WTC11 (cell line): Measurements from ENCODE around the gene RAET1E. TPM values are rescaled to one million over a fixed set of nuclear protein-coding genes. Genes with fewer than 3 reads are reported as not detected.

Experiments
- ATAC-seq: fragments of 200-7000 bp; cut with Tn5 transposase; 2 replicates; pipeline ENCODE4 v1.10.0; 2021; ENCODE audit warnings: mild to moderate bottlenecking, moderate library complexity
- CTCF ChIA-PET: fragments of 300-600 bp; sonication (Branson Sonifier 250); formaldehyde crosslinking; loops from one replicate; lab custom pipeline; 2021; ENCODE audit warnings: antibody characterized with exemption; lab: Charles Lee
- POLR2A ChIA-PET: fragments of 350-600 bp; sonication (Branson Sonifier 250); formaldehyde crosslinking; loops from one replicate; lab custom pipeline; 2021; ENCODE audit warnings: antibody characterized with exemption; lab: Charles Lee
- DNase-seq: peaks from one replicate; pipeline ENCODE4 v3.0.0; 2021; ENCODE audit warnings: low spot score
- H3K27ac Mint-ChIP-seq: 2 replicates; pipeline ENCODE4 v1.8.0; 2021; ENCODE audit warnings: mixed read lengths
- H3K27me3 Mint-ChIP-seq: 2 replicates; pipeline ENCODE4 v1.8.0; 2021; ENCODE audit warnings: low read depth, mild to moderate bottlenecking, moderate library complexity, mixed read lengths
- H3K36me3 Mint-ChIP-seq: 2 replicates; pipeline ENCODE4 v1.8.0; 2021; ENCODE audit warnings: mixed read lengths
- H3K4me1 Mint-ChIP-seq: 2 replicates; pipeline ENCODE4 v1.8.0; 2022; ENCODE audit warnings: mixed read lengths
- H3K4me3 Mint-ChIP-seq: 2 replicates; pipeline ENCODE4 v1.8.0; 2021; ENCODE audit warnings: mild to moderate bottlenecking, moderate library complexity, mixed read lengths
- H3K9me3 Mint-ChIP-seq: 2 replicates; pipeline ENCODE4 v1.8.0; 2021; ENCODE audit warnings: mixed read lengths
- CREB1 ChIP-seq: sonication (generic); formaldehyde crosslinking; IDR thresholded peaks from 2 replicates; pipeline ENCODE4 v1.8.0; 2023; ENCODE audit warnings: mild to moderate bottlenecking, missing genetic modification reagents
- CREM ChIP-seq: sonication (generic); formaldehyde crosslinking; IDR thresholded peaks from 2 replicates; pipeline ENCODE4 v1.8.1; 2022; ENCODE audit warnings: mild to moderate bottlenecking, missing genetic modification reagents, moderate library complexity
- ESRRA ChIP-seq: sonication (generic); formaldehyde crosslinking; IDR thresholded peaks from 2 replicates; pipeline ENCODE4 v1.8.1; 2022; ENCODE audit warnings: mild to moderate bottlenecking, missing genetic modification reagents, borderline replicate concordance
- FOXJ3 ChIP-seq: sonication (generic); formaldehyde crosslinking; IDR thresholded peaks from 2 replicates; pipeline ENCODE4 v1.9.0; 2021; ENCODE audit warnings: missing genetic modification reagents, mild to moderate bottlenecking, borderline replicate concordance
- HMGA2 ChIP-seq: fragments of 250-450 bp; sonication (Bioruptor Pico); IDR thresholded peaks from 2 replicates; pipeline ENCODE4 v1.4.0; 2021; ENCODE audit warnings: mild to moderate bottlenecking, moderate library complexity
- MXD4 ChIP-seq: fragments of 250-450 bp; sonication (Bioruptor Pico); IDR thresholded peaks from 2 replicates; pipeline ENCODE4 v1.8.0; 2021; ENCODE audit warnings: mild to moderate bottlenecking, moderate library complexity, borderline replicate concordance
- MYBL2 ChIP-seq: sonication (generic); formaldehyde crosslinking; IDR thresholded peaks from 2 replicates; pipeline ENCODE4 v1.8.1; 2023; ENCODE audit warnings: mild to moderate bottlenecking, moderate library complexity, missing genetic modification reagents
- NFYB ChIP-seq: sonication (generic); formaldehyde crosslinking; conservative IDR thresholded peaks from 2 replicates; pipeline ENCODE4 v1.8.0; 2022; ENCODE audit warnings: low read depth, missing genetic modification reagents
- NR1H2 ChIP-seq: sonication (generic); formaldehyde crosslinking; IDR thresholded peaks from 2 replicates; pipeline ENCODE4 v1.9.0; 2021; ENCODE audit warnings: mild to moderate bottlenecking, moderate library complexity, missing genetic modification reagents
- NR2C2 ChIP-seq: sonication (generic); formaldehyde crosslinking; IDR thresholded peaks from 2 replicates; pipeline ENCODE4 v1.8.0; 2022; ENCODE audit warnings: mild to moderate bottlenecking, missing genetic modification reagents
- SOX15 ChIP-seq: fragments of 250-450 bp; sonication (Bioruptor Pico); IDR thresholded peaks from 2 replicates; pipeline ENCODE4 v1.9.0; 2021; ENCODE audit warnings: mild to moderate bottlenecking
- ZNF232 ChIP-seq: sonication (generic); formaldehyde crosslinking; IDR thresholded peaks from 2 replicates; pipeline ENCODE4 v1.8.0; 2022; ENCODE audit warnings: mild to moderate bottlenecking, missing genetic modification reagents
- ZNF396 ChIP-seq: fragments of 250-450 bp; sonication (Bioruptor Pico); IDR thresholded peaks from 2 replicates; pipeline ENCODE4 v1.8.0; 2021; ENCODE audit warnings: mild to moderate bottlenecking, moderate library complexity, borderline replicate concordance
- total RNA-seq: library from RNA; stranded (reverse); gene quantifications from 3 replicates; pipeline ENCODE4 v1.2.3, GENCODE V29; 2021
- TF ChIP-seq, protein P1 (sequence below): fragments of 250-450 bp; sonication (Bioruptor Pico); IDR thresholded peaks from 2 replicates; pipeline ENCODE4 v2.1.2; 2022; ENCODE audit warnings: mild to moderate bottlenecking, moderate library complexity
- TF ChIP-seq, protein P2 (sequence below): sonication (generic); formaldehyde crosslinking; IDR thresholded peaks from 2 replicates; pipeline ENCODE4 v1.8.1; 2022; ENCODE audit warnings: low read depth, mild to moderate bottlenecking, moderate library complexity, missing genetic modification reagents, borderline replicate concordance
- TF ChIP-seq, protein P3 (sequence below): sonication (generic); formaldehyde crosslinking; IDR thresholded peaks from 2 replicates; pipeline ENCODE4 v1.8.0; 2022; ENCODE audit warnings: mild to moderate bottlenecking, missing genetic modification reagents
- TF ChIP-seq, protein P4 (sequence below): sonication (generic); formaldehyde crosslinking; IDR thresholded peaks from 2 replicates; pipeline ENCODE4 v1.8.0; 2022; ENCODE audit warnings: missing genetic modification reagents
- TF ChIP-seq, protein P5 (sequence below): sonication (generic); formaldehyde crosslinking; IDR thresholded peaks from 2 replicates; pipeline ENCODE4 v1.8.0; 2022; ENCODE audit warnings: mild to moderate bottlenecking, missing genetic modification reagents

The RAET1E gene
- total RNA-seq, 1 experiment from 2014 or later, result not detected

DNA sequence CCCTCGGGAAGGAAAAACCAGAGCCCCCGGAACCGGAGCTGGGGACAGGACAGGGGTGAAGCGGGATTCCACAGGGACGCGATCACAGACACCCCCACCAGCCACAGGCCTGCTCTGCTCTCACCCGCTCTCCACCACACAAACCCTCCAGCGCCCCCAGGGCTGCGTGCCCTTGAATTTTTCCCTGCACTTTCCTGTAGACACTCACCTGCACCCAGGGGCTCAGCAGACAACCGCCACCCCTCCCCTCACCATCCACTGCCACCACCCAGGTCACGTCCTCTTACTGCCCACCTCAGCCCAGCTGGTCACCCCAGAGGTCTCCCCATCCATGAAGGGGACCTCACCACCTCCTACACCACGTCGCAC is 44.5 kb upstream of the RAET1E start:
- no peak for TF ChIP-seq NR2C2 (CRISPR knock-in tag)
- TF ChIP-seq MYBL2 (CRISPR knock-in tag), result no peak
- TF ChIP-seq ZNF396 (CRISPR knock-in tag), result no peak
- no peak for TF ChIP-seq SOX15 (CRISPR knock-in tag)
- no peak for TF ChIP-seq NR1H2
- TF ChIP-seq ESRRA (CRISPR knock-in tag), result no peak
- TF ChIP-seq ZNF232 (CRISPR knock-in tag), result no peak
- no peak for TF ChIP-seq MXD4 (CRISPR knock-in tag)
- TF ChIP-seq CREM, result no peak
- no peak for TF ChIP-seq CREB1 (CRISPR knock-in tag)
- no peak for TF ChIP-seq FOXJ3 (CRISPR knock-in tag)
- TF ChIP-seq, protein P1, sequence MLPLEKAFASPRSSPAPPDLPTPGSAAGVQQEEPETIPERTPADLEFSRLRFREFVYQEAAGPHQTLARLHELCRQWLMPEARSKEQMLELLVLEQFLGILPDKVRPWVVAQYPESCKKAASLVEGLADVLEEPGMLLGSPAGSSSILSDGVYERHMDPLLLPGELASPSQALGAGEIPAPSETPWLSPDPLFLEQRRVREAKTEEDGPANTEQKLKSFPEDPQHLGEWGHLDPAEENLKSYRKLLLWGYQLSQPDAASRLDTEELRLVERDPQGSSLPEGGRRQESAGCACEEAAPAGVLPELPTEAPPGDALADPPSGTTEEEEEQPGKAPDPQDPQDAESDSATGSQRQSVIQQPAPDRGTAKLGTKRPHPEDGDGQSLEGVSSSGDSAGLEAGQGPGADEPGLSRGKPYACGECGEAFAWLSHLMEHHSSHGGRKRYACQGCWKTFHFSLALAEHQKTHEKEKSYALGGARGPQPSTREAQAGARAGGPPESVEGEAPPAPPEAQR (CRISPR knock-in tag), result no peak
- TF ChIP-seq, protein P2, sequence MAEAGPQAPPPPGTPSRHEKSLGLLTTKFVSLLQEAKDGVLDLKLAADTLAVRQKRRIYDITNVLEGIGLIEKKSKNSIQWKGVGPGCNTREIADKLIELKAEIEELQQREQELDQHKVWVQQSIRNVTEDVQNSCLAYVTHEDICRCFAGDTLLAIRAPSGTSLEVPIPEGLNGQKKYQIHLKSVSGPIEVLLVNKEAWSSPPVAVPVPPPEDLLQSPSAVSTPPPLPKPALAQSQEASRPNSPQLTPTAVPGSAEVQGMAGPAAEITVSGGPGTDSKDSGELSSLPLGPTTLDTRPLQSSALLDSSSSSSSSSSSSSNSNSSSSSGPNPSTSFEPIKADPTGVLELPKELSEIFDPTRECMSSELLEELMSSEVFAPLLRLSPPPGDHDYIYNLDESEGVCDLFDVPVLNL, result no peak
- no peak for TF ChIP-seq HMGA2
- Mint-ChIP-seq H3K27me3 (peaks cover 93% of the 10 kb centered on the region), H3K27ac (no peak overlapping the region), H3K4me1 (peaks cover 11% of the 10 kb centered on the region), H3K36me3 (0 out of 2 replicates have a peak, but pooled peaks cover 4% of the 10 kb centered on the region), H3K4me3 (peak overlapping the region; percentile 86), H3K9me3 (no peaks in the 10 kb centered on the region)
- ChIA-PET POLR2A (no interaction called here), CTCF (no interaction called here)
- DNase-seq (no peak), ATAC-seq (peak; percentile 2)

DNA sequence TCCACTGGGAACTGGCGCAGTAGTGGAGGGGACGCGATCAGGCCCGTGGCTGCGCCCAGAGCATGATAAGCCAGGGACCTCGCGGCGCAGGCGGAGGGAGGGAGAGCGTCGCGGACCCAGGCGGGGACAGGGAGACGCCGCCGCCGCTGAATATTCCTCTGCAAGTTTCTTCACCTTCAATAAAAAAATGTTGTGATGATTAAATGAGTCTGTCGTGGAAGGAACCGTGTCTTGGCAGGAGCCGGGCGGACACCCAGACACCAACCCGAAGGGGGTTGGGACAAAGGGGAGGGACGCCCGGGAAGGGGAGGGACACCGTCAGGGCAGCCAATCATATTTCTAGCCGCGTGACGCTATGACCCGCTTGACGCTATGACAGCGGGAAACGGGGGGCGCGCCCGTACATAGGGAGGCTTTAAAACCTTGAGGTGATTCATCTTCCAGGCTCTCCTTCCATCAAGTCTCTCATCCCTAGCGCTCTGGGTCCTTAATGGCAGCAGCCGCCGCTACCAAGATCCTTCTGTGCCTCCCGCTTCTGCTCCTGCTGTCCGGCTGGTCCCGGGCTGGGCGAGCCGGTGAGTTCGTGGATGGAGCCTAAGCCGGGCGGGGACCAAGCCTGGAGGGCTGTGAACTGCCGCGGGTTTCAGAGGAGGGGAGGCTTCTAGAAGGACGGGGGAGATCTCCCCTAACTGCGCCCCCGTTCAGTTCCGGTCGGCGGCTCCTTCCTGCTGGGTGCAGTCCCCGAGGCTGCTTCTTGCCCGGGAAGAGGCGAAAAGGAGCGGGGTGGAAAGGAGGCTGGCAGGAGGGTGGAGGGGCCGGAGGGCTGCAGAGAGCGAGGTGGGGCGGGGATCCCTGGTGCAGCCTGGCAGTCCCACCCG is 43.9 kb upstream of the RAET1E start, which contains the start of gene ULBP2:
Gene ULBP2, plus strand, starts transcription at position 432 of the 878 bp plus-strand sequence. Its CDS starts 59 bp downstream, at position 491.
- peak within 1 kb of the TSS; percentile 86 for H3K4me3 Mint-ChIP-seq
- H3K4me1 Mint-ChIP-seq, result peaks cover 11% of the 10 kb centered on the region
- DNase-seq, result peak; percentile 66
- no peaks in the 10 kb centered on the region for H3K9me3 Mint-ChIP-seq
- TF ChIP-seq, protein P3, sequence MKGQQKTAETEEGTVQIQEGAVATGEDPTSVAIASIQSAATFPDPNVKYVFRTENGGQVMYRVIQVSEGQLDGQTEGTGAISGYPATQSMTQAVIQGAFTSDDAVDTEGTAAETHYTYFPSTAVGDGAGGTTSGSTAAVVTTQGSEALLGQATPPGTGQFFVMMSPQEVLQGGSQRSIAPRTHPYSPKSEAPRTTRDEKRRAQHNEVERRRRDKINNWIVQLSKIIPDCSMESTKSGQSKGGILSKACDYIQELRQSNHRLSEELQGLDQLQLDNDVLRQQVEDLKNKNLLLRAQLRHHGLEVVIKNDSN (CRISPR knock-in tag), result peak; percentile 42; the same call in 1 of the 2 replicates
- TF ChIP-seq FOXJ3 (CRISPR knock-in tag), result no peak
- TF ChIP-seq NFYB (CRISPR knock-in tag), result peak; percentile 61
- TF ChIP-seq, protein P4, sequence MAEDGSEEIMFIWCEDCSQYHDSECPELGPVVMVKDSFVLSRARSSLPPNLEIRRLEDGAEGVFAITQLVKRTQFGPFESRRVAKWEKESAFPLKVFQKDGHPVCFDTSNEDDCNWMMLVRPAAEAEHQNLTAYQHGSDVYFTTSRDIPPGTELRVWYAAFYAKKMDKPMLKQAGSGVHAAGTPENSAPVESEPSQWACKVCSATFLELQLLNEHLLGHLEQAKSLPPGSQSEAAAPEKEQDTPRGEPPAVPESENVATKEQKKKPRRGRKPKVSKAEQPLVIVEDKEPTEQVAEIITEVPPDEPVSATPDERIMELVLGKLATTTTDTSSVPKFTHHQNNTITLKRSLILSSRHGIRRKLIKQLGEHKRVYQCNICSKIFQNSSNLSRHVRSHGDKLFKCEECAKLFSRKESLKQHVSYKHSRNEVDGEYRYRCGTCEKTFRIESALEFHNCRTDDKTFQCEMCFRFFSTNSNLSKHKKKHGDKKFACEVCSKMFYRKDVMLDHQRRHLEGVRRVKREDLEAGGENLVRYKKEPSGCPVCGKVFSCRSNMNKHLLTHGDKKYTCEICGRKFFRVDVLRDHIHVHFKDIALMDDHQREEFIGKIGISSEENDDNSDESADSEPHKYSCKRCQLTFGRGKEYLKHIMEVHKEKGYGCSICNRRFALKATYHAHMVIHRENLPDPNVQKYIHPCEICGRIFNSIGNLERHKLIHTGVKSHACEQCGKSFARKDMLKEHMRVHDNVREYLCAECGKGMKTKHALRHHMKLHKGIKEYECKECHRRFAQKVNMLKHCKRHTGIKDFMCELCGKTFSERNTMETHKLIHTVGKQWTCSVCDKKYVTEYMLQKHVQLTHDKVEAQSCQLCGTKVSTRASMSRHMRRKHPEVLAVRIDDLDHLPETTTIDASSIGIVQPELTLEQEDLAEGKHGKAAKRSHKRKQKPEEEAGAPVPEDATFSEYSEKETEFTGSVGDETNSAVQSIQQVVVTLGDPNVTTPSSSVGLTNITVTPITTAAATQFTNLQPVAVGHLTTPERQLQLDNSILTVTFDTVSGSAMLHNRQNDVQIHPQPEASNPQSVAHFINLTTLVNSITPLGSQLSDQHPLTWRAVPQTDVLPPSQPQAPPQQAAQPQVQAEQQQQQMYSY (CRISPR knock-in tag), result peak; percentile 33; the same call in 1 of the 2 replicates
- TF ChIP-seq, protein P5, sequence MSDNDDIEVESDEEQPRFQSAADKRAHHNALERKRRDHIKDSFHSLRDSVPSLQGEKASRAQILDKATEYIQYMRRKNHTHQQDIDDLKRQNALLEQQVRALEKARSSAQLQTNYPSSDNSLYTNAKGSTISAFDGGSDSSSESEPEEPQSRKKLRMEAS (CRISPR knock-in tag), result 0 out of 2 replicates have a peak, but pooled peaks have one; percentile 17
- ChIA-PET POLR2A (no interaction called here), CTCF (interaction anchor here (1.5 kb wide), 1 partner anchor 65 kb away, joined by 6 read pairs; no protein-coding TSS in a partner anchor)
- no peak within 1 kb of the TSS for H3K27ac Mint-ChIP-seq
- H3K27me3 Mint-ChIP-seq, result peaks cover 97% of the 10 kb centered on the region
- H3K36me3 Mint-ChIP-seq, result 0 out of 2 replicates have a peak, but pooled peaks cover 4% of the 10 kb centered on the region
- peak; percentile 57 for ATAC-seq
